ENCODE measurements around the gene MYO1A.

MYO1A gene

GRCh38 chr12:56998316-56998715, 51.6 kb downstream of the MYO1A start:
- no peak overlapping the region for H3K4me3 ChIP-seq (replicated peaks; ENCODE audit: low read depth, low read length)
- TF ChIP-seq, protein P1, sequence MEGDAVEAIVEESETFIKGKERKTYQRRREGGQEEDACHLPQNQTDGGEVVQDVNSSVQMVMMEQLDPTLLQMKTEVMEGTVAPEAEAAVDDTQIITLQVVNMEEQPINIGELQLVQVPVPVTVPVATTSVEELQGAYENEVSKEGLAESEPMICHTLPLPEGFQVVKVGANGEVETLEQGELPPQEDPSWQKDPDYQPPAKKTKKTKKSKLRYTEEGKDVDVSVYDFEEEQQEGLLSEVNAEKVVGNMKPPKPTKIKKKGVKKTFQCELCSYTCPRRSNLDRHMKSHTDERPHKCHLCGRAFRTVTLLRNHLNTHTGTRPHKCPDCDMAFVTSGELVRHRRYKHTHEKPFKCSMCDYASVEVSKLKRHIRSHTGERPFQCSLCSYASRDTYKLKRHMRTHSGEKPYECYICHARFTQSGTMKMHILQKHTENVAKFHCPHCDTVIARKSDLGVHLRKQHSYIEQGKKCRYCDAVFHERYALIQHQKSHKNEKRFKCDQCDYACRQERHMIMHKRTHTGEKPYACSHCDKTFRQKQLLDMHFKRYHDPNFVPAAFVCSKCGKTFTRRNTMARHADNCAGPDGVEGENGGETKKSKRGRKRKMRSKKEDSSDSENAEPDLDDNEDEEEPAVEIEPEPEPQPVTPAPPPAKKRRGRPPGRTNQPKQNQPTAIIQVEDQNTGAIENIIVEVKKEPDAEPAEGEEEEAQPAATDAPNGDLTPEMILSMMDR (IDR thresholded peaks at IDR 0.05; ENCODE audit: insufficient read depth, low read length, poor library complexity, severe bottlenecking) = no peak
- H3K27me3 ChIP-seq (replicated peaks; ENCODE audit: control insufficient read depth, insufficient read depth, low read length) = no peaks in the 10 kb centered on the region
- H3K36me3 ChIP-seq (ENCODE audit: control insufficient read depth, insufficient read depth, low read length) = peaks cover 11% of the 10 kb centered on the region
- DNase-seq (ENCODE audit: extremely low read depth, insufficient read length) = no peak

GRCh38 chr12:56996793-56997545, 53.0 kb downstream of the MYO1A start:
- H3K4me3 ChIP-seq (replicated peaks; ENCODE audit: low read depth, low read length) = no peak overlapping the region
- H3K36me3 ChIP-seq (ENCODE audit: control insufficient read depth, insufficient read depth, low read length) = peaks cover 5% of the 10 kb centered on the region
- DNase-seq (ENCODE audit: extremely low read depth, insufficient read length) = no peak
- TF ChIP-seq, protein P1 (IDR thresholded peaks at IDR 0.05; ENCODE audit: insufficient read depth, low read length, poor library complexity, severe bottlenecking) = no peak
- no peaks in the 10 kb centered on the region for H3K27me3 ChIP-seq (replicated peaks; ENCODE audit: control insufficient read depth, insufficient read depth, low read length)

GRCh38 chr12:56995930-56996496, 53.9 kb downstream of the MYO1A start:
- TF ChIP-seq, protein P1 (IDR thresholded peaks at IDR 0.05; ENCODE audit: insufficient read depth, low read length, poor library complexity, severe bottlenecking) = no peak
- no peak for DNase-seq (ENCODE audit: extremely low read depth, insufficient read length)
- Histone ChIP-seq H3K27me3 (replicated peaks; ENCODE audit: control insufficient read depth, insufficient read depth, low read length) (no peaks in the 10 kb centered on the region), H3K4me3 (replicated peaks; ENCODE audit: low read depth, low read length) (no peak overlapping the region), H3K36me3 (ENCODE audit: control insufficient read depth, insufficient read depth, low read length) (peaks cover 3% of the 10 kb centered on the region)

DNA sequence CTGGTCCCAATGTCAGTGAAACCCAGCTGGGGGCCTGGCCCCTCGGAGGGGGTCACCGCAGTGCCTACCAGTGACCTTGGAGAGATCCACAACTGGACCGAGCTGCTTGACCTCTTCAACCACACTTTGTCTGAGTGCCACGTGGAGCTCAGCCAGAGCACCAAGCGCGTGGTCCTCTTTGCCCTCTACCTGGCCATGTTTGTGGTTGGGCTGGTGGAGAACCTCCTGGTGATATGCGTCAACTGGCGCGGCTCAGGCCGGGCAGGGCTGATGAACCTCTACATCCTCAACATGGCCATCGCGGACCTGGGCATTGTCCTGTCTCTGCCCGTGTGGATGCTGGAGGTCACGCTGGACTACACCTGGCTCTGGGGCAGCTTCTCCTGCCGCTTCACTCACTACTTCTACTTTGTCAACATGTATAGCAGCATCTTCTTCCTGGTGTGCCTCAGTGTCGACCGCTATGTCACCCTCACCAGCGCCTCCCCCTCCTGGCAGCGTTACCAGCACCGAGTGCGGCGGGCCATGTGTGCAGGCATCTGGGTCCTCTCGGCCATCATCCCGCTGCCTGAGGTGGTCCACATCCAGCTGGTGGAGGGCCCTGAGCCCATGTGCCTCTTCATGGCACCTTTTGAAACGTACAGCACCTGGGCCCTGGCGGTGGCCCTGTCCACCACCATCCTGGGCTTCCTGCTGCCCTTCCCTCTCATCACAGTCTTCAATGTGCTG, 54.6 kb downstream of the MYO1A start:
- TF ChIP-seq, protein P1 (IDR thresholded peaks at IDR 0.05; ENCODE audit: insufficient read depth, low read length, poor library complexity, severe bottlenecking) = no peak
- H3K27me3 ChIP-seq (replicated peaks; ENCODE audit: control insufficient read depth, insufficient read depth, low read length) = no peaks in the 10 kb centered on the region
- no peak overlapping the region for H3K4me3 ChIP-seq (replicated peaks; ENCODE audit: low read depth, low read length)
- DNase-seq (ENCODE audit: extremely low read depth, insufficient read length) = no peak
- peaks cover 3% of the 10 kb centered on the region for H3K36me3 ChIP-seq (ENCODE audit: control insufficient read depth, insufficient read depth, low read length)

- TF ChIP-seq, protein P1 (IDR thresholded peaks at IDR 0.05; ENCODE audit: insufficient read depth, low read length, poor library complexity, severe bottlenecking) = no peak
- no peak for DNase-seq (ENCODE audit: extremely low read depth, insufficient read length)
- no peak overlapping the region for H3K4me3 ChIP-seq (replicated peaks; ENCODE audit: low read depth, low read length)
- H3K27me3 ChIP-seq (replicated peaks; ENCODE audit: control insufficient read depth, insufficient read depth, low read length) = no peaks in the 10 kb centered on the region
- peaks cover 3% of the 10 kb centered on the region for H3K36me3 ChIP-seq (ENCODE audit: control insufficient read depth, insufficient read depth, low read length)
These were observed 55.6 kb downstream of the MYO1A start for GRCh38 chr12:56994231-56994746.
